ENCODE measurements around the gene MISP.

DNA sequence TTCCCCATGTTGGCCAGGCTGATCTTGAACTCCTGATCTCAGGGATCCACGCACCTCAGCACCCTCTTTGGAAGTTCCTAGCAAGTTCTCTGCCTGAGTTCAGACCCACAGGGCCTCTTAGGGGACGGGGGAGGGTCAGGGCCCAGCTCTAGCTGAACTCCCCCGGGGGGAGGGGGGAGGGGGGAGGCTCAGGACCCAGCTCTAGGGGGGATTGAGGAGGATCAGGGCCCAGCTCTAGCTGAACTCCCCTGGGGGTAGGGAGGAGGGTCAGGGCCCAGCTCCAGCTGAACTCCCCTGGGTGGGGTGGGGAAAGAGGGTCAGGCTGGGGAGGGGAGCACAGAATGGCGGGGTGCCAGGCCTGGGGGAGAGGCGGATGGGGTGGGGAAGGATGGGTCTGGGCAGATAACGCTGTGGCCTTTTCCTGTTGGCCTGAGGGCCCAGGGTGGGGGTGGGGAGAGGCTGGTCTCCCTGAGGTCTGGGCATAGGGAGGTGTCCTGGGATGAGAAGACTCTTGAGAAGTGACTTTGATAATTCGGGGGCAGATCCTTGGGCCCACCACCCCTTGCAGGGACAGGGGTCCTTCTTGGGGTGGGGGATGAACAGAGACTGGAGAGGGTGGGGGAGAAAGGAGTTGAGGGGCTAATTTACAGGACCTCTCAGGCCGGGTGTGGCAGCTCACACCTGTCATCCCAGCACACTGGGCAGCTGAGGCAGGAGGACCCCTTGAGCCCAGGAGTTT is 40.8 kb downstream of the MISP start:
- TF ChIP-seq, protein P1, sequence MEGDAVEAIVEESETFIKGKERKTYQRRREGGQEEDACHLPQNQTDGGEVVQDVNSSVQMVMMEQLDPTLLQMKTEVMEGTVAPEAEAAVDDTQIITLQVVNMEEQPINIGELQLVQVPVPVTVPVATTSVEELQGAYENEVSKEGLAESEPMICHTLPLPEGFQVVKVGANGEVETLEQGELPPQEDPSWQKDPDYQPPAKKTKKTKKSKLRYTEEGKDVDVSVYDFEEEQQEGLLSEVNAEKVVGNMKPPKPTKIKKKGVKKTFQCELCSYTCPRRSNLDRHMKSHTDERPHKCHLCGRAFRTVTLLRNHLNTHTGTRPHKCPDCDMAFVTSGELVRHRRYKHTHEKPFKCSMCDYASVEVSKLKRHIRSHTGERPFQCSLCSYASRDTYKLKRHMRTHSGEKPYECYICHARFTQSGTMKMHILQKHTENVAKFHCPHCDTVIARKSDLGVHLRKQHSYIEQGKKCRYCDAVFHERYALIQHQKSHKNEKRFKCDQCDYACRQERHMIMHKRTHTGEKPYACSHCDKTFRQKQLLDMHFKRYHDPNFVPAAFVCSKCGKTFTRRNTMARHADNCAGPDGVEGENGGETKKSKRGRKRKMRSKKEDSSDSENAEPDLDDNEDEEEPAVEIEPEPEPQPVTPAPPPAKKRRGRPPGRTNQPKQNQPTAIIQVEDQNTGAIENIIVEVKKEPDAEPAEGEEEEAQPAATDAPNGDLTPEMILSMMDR (IDR thresholded peaks at IDR 0.05; ENCODE audit: low read length), result no peak
- no peak for TF ChIP-seq EZH2 (IDR thresholded peaks at IDR 0.05; ENCODE audit: borderline replicate concordance, low read length)

Measured in OCI-LY1 (cell line).